M059J (cell line): ENCODE data around the gene MAG. TPM values are rescaled to one million over a fixed set of nuclear protein-coding genes. Genes with fewer than 3 reads are reported as not detected.
"Not testable (repeated sequence)": the region's sequence is repeated elsewhere in the genome, so short reads cannot be mapped to it uniquely, and the experiment has no call there.

Experiments
- DNase-seq: peaks from one replicate; pipeline ENCODE4 v3.0.0-alpha.2; 2012; ENCODE audit warnings: low read depth
- total RNA-seq: library from RNA; depleted of rRNA; stranded (reverse); fragments of >200 nt; shearing (Covaris generic); gene quantifications from 2 replicates; pipeline ENCODE4 v1.2.3, GENCODE V29; 2014

The MAG gene
- total RNA-seq, 1 experiment from 2014 or later, result not detected

GRCh38 chr19:35279985-35280821 is 11.8 kb upstream of the MAG start:
- DNase-seq, result no peak

GRCh38 chr19:35281303-35281702 is 10.7 kb upstream of the MAG start:
- DNase-seq, result no peak

GRCh38 chr19:35284153-35285094 is 7.5 kb upstream of the MAG start:
- DNase-seq, result no peak

- no peak for DNase-seq
Observed at GRCh38 chr19:35285095-35285449, 6.9 kb upstream of the MAG start.

GRCh38 chr19:35285465-35285864 is 6.5 kb upstream of the MAG start:
- not testable (repeated sequence) for DNase-seq

- DNase-seq, result not testable (repeated sequence)
Observed at GRCh38 chr19:35286101-35286500, 5.9 kb upstream of the MAG start.

GRCh38 chr19:35287713-35288112 is 4.2 kb upstream of the MAG start:
- no peak for DNase-seq

- no peak for DNase-seq
Observed at GRCh38 chr19:35288331-35288730, 3.6 kb upstream of the MAG start.

GRCh38 chr19:35288906-35289305 is 3.1 kb upstream of the MAG start:
- DNase-seq, result no peak

GRCh38 chr19:35290381-35291127 is 1.4 kb upstream of the MAG start:
- DNase-seq, result no peak

GRCh38 chr19:35291259-35291658 is 702 bp upstream of the MAG start:
- DNase-seq, result no peak

GRCh38 chr19:35292421-35293362 is 731 bp downstream of the MAG start:
- DNase-seq, result no peak

GRCh38 chr19:35293363-35293739 is 1.4 kb downstream of the MAG start:
- no peak for DNase-seq

- no peak for DNase-seq
Observed at GRCh38 chr19:35293808-35294207, 1.8 kb downstream of the MAG start.

- no peak for DNase-seq
Observed at GRCh38 chr19:35294328-35294727, 2.4 kb downstream of the MAG start.

GRCh38 chr19:35294859-35295791 is 3.2 kb downstream of the MAG start:
- DNase-seq, result no peak

- DNase-seq, result no peak
Observed at GRCh38 chr19:35295792-35296462, 4.0 kb downstream of the MAG start.

GRCh38 chr19:35296644-35297514 is 4.9 kb downstream of the MAG start:
- DNase-seq, result no peak
